GM12864 (cell line): ENCODE results near the gene PLXNC1.

ENCODE experiments used
- DNase-seq: peaks from one replicate; pipeline ENCODE4 v3.0.0-alpha.2; 2011; ENCODE audit warnings: low read depth
- H3K4me3 ChIP-seq: 2 replicates; pipeline ENCODE4 v1.5.1; 2011; ENCODE audit warnings: mild to moderate bottlenecking, low read depth, low read length, control low read depth
- TF ChIP-seq, protein P1 (sequence below): IDR thresholded peaks from 2 replicates; pipeline ENCODE4 v1.5.1; 2011; ENCODE audit warnings: low read depth, mild to moderate bottlenecking, moderate library complexity, low read length, control low read depth, inconsistent platforms; ENCODE audit errors: missing control alignments

Gene PLXNC1

DNA sequence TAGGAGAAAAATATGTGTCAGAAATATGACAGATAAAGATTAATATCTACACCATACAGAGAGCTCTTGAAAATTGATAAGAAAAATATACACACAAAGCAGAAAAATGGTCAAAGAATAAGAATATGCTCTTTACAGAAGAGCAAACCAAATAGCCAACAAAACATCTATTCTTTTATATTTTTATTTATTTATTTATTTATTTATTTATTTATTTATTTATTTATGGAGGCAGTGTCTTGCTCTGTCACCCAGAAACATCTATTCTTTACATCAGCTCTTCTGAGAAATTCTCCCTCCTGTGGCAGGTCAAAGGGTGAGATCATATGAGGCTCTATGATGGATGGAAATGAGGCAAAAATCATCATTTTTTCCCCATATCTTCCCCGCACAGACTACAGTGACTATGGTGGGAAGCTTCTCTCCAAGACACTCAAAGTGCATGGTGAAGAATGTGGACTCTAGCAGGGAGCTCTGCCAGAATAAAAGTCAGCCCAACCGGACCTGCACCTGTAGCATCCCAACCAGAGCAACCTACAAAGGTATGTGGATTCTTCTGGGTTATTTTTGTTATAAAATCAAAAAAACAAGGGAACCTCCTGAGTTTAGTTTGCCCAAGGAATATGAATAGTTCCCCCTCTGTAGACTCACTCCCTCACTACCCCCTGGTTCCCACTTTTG is 71.4 kb downstream of the PLXNC1 start:
- TF ChIP-seq, protein P1, sequence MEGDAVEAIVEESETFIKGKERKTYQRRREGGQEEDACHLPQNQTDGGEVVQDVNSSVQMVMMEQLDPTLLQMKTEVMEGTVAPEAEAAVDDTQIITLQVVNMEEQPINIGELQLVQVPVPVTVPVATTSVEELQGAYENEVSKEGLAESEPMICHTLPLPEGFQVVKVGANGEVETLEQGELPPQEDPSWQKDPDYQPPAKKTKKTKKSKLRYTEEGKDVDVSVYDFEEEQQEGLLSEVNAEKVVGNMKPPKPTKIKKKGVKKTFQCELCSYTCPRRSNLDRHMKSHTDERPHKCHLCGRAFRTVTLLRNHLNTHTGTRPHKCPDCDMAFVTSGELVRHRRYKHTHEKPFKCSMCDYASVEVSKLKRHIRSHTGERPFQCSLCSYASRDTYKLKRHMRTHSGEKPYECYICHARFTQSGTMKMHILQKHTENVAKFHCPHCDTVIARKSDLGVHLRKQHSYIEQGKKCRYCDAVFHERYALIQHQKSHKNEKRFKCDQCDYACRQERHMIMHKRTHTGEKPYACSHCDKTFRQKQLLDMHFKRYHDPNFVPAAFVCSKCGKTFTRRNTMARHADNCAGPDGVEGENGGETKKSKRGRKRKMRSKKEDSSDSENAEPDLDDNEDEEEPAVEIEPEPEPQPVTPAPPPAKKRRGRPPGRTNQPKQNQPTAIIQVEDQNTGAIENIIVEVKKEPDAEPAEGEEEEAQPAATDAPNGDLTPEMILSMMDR, result no peak
- no peak overlapping the region for H3K4me3 ChIP-seq
- no peak for DNase-seq

DNA sequence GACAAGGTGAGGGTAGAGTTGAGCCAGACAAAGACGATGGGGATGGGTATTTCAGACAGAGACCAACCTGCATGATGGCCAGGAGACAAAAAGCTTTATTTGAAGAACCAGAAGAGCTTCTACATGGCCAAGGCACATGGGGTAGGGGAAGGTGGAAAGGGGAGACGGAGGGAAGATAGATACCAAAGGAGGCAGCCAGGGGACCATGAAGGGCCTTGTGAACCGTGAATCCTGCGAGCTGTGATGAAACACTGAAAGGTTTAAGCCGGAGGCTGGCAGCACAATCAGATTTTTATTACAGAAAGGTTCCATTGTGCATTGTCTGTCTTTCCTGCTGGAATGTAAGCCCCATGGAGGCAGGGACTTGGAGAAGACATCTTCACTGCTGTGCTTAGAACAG is 72.4 kb downstream of the PLXNC1 start:
- DNase-seq, result no peak
- TF ChIP-seq, protein P1, result no peak
- no peak overlapping the region for H3K4me3 ChIP-seq

DNA sequence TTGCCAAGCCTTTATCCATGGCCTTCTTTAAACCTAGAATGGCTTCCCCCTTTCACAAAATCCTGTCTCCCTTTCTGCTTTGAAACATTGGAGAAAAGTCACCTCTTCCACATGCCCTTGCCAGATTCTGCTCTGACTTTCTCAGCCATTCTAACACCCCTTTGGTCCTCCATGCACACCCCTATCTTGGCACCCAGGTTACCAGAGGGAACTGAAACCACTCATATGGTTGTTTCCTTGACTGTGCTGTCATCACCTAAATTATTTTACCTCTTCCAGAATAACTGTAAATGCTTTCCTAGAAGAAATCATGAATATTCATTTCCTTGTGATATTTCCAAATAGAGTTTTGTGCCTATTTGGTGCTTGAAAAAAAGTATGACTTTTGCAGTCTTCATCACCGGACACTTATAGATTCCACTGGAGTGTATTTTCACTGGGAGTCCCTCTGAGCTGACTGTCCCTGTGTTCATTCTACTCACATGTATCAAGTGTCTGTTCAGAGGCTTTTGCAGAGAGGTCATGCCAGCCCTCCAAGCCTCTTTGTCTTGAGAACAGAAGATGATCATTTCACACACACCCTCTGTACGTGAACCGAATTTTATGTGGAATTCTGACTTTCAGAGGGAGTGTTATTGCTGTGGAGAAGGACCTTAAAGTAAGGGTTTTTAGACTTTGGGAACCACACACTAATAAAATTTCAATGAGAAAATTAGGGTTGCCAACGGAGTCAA is 74.1 kb downstream of the PLXNC1 start:
- DNase-seq, result no peak
- no peak overlapping the region for H3K4me3 ChIP-seq
- TF ChIP-seq, protein P1, result no peak

DNA sequence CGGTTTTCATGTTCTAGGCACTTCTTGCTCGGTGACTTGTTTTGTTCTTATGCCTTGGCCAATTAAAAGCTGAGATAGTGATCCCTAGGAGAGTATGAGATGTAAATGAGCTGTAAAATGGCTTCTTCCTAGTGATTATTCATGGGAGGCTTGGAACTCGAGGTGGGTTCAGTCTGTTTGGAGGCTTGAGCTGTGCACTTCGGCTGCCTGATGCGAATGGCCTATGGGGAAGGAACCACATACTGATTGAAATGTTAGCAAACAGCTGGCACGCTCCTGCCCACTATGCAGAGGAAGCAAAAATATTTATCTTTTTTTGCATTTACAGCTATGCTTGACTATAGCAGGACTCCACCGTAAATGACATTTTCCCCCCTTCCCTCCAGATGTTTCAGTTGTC is 75.5 kb downstream of the PLXNC1 start:
- TF ChIP-seq, protein P1, result no peak
- no peak overlapping the region for H3K4me3 ChIP-seq
- DNase-seq, result no peak

DNA sequence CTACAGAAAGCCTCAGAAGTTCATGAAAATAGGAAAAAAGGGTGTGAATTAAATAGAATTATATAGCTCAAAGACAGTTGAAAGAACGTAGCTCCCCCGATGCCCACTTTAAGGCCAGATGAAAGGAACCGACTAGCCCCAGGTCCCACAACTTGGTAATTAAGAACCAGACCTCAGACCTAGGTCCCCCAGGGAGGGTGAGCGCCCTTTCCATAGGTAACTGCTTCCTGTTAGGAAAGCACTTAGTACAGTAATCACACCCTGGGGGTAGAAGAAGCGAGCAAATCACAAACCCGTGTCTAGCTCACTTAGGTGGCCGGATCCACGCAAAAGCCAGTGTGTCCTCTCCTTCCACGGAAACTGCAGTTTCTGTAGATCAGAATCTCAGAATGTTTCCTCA is 77.1 kb downstream of the PLXNC1 start:
- H3K4me3 ChIP-seq, result no peak overlapping the region
- TF ChIP-seq, protein P1, result no peak
- no peak for DNase-seq

DNA sequence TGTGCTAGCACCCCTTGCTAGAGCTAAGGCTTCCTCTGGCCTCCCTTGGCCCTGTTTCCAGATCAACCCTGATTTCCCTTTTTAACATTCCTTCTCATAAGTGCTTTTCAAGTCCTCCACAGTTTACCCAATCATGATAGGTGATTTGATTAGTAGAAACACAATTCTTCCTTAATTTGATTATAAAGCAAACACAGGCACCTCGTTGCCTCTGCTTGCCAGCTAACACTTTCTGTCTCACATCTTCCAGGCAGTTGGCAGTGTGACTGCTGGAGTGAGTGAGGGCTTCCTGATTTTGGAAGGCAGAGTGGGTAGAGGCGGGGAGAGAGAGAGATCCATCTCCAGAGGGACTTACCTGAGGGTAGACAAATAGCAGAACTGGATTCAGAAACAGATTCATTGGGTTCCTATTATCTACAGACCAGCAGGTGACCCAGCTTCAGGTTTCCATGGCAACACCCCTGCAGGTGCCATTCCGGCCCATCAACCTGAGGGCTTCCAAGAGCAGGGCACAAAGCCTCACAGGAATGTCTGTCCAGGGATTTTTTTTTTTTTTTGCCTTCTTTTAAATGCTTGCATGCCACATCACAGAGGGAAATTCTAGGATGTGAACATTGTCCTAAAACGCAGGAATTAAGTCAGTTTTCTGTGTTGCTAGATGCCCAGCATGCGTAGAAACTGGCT is 77.7 kb downstream of the PLXNC1 start:
- DNase-seq, result no peak

More for the DNA sequence above, 77.7 kb downstream of the PLXNC1 start:
- H3K4me3 ChIP-seq, result no peak overlapping the region
- TF ChIP-seq, protein P1, result no peak
